ENCODE measurements around the gene RREB1. TPM values are rescaled to one million over a fixed set of nuclear protein-coding genes. Genes with fewer than 3 reads are reported as not detected.

RREB1 gene
- total and polyA plus RNA-seq, 2 experiments from 2014 or later, result 8.5 to 25.5 TPM

- TF ChIP-seq ETS1 (IDR thresholded peaks at IDR 0.05), result no peak
These were observed 29.1 kb downstream of the RREB1 start (continued) for GRCh38 chr6:7136859-7137334.

- Histone ChIP-seq H3K79me2 (replicated peaks; ENCODE audit: insufficient read depth) (peaks cover 64% of the 10 kb centered on the region), H4K20me1 (replicated peaks; ENCODE audit: insufficient read depth) (peaks cover 3% of the 10 kb centered on the region; the same call in 1 of the 2 replicates), H2AFZ (no peak overlapping the region), H3K4me3 (no peak overlapping the region), H3K36me3 (ENCODE audit: insufficient read depth) (no peaks in the 10 kb centered on the region), H3K4me2 (peak overlapping the region; percentile 10; the same call in 1 of the 2 replicates), H3K27ac (ENCODE audit: low read depth) (no peak overlapping the region), H3K27me3 (ENCODE audit: insufficient read depth) (no peaks in the 10 kb centered on the region), H3K9me2 (ENCODE audit: insufficient read depth) (no peaks in the 10 kb centered on the region), H3F3A (replicated peaks; ENCODE audit: low read depth) (no peaks in the 10 kb centered on the region), H3K4me1 (ENCODE audit: insufficient read depth) (peaks cover 30% of the 10 kb centered on the region)
- ATAC-seq (peak; percentile 28), DNase-seq (ENCODE audit: low spot score) (peak; percentile 65)
- Mint-ChIP-seq H3K4me3 (peak overlapping the region; percentile 43; the same call in 2 of the 3 replicates), H3K27ac (peak overlapping the region; percentile 68), H3K36me3 (ENCODE audit: low read depth) (no peaks in the 10 kb centered on the region), H3K9me3 (no peaks in the 10 kb centered on the region), H3K4me1 (peaks cover 52% of the 10 kb centered on the region), H3K27me3 (ENCODE audit: insufficient read depth, low read depth, poor library complexity) (peaks cover 2% of the 10 kb centered on the region)
- TF ChIP-seq EZH2 (IDR thresholded peaks at IDR 0.05; ENCODE audit: low read depth, unreplicated experiment) (no peak), ZNF114 (CRISPR knock-in tag; IDR thresholded peaks at IDR 0.05) (no peak), EZH2phosphoT487 (IDR thresholded peaks at IDR 0.05; ENCODE audit: unreplicated experiment) (no peak), POLR2AphosphoS5 (IDR thresholded peaks at IDR 0.05; ENCODE audit: low read depth) (no peak), STAT1 (IDR thresholded peaks at IDR 0.05; ENCODE audit: unreplicated experiment) (no peak), NANOG (IDR thresholded peaks at IDR 0.05; ENCODE audit: borderline replicate concordance) (no peak), CTCF (conservative IDR thresholded peaks at IDR 0.05; ENCODE audit: low read depth in 2 of 2) (no peak), REST (IDR thresholded peaks at IDR 0.05; ENCODE audit: unreplicated experiment) (no peak), CREB1 (CRISPR knock-in tag; IDR thresholded peaks at IDR 0.05; ENCODE audit: low read depth) (no peak), ZNF462 (CRISPR knock-in tag; IDR thresholded peaks at IDR 0.05) (no peak), ZNF331 (CRISPR knock-in tag; IDR thresholded peaks at IDR 0.05; ENCODE audit: low read depth) (no peak)
These were observed 29.7 kb downstream of the RREB1 start for GRCh38 chr6:7137335-7138045.

All from GM23338 (cell line).